HG02678 (cell line): ENCODE results near the gene INTS13.
"Not testable (repeated sequence)": the region's sequence is repeated elsewhere in the genome, so short reads cannot be mapped to it uniquely, and the experiment has no call there.

ENCODE experiments used
- ATAC-seq: cut with Tn5 transposase; IDR thresholded peaks from one replicate; pipeline ENCODE4 v1.9.1; 2021; ENCODE audit warnings: mild to moderate bottlenecking, moderate library complexity; ENCODE audit not compliant: unreplicated experiment

INTS13 gene, protein sequence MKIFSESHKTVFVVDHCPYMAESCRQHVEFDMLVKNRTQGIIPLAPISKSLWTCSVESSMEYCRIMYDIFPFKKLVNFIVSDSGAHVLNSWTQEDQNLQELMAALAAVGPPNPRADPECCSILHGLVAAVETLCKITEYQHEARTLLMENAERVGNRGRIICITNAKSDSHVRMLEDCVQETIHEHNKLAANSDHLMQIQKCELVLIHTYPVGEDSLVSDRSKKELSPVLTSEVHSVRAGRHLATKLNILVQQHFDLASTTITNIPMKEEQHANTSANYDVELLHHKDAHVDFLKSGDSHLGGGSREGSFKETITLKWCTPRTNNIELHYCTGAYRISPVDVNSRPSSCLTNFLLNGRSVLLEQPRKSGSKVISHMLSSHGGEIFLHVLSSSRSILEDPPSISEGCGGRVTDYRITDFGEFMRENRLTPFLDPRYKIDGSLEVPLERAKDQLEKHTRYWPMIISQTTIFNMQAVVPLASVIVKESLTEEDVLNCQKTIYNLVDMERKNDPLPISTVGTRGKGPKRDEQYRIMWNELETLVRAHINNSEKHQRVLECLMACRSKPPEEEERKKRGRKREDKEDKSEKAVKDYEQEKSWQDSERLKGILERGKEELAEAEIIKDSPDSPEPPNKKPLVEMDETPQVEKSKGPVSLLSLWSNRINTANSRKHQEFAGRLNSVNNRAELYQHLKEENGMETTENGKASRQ

DNA sequence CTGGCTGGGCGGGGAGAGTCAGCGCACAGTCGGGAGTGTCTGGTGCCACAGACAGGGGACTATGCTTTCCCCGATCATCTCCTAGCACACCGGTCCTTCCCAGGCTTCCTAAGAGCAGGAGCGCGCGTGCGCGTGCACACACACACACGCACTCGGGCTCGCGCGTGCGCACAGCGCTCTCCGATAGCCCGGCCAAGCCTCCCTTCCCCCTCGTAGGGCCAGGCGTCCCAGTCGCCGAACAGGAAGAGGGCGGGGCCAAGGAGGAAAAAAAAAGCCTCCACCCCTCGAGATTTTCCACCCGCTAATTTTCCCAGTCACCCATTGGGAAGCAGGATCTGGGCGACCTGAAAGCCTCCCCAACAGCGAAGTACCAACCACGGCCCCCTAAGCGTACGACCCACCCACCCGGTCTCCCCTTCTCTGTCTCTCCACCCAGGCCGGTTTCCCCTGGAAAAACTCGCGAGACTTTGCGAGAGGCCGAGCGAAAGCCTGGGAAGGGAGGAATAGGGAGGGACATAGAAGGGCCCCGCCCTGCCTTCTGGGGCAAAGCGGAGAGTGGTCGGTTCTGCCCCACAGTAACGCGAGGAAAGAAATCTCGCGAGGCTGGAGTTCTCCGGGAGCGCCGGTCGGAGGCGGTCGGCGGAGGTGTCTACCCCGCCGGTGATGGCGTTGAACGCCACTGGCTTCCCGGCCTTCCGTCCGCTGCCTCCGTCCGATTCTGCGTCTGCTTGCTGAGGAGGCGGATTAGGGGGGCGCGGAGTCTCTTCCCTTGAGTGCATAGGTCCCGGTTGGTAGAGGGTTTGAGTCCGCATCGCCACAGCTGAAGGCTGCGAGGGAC is at the start of gene INTS13, which contains the start of gene FGFR1OP2:
Gene INTS13 (minus strand): TSS at position 119 of the 838 bp plus-strand sequence. CDS start 1,178 bp downstream, outside the sequence.
Gene FGFR1OP2 (plus strand): TSS at position 608 of the 838 bp plus-strand sequence. CDS start 15,689 bp downstream, outside the sequence.
- peak; percentile 86 for ATAC-seq

DNA sequence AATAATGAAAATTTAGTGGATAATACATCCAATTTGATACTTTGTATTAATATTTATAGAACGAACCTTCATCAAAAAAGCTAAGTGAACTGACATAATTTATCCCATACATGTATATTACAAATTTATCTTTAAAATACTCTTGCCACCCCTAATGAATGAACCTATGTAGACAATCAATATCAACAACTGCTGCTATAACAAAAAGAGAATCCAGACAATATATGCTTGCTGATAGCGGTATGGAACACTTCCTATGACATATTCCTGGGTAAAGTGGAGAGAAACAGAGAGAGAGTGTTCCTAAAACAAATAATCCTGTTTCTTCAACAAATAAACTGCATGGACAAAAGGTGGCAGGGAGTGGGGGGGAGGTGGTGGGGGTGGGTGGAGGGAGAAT is 45.1 kb upstream of the INTS13 start:
- ATAC-seq = no peak

DNA sequence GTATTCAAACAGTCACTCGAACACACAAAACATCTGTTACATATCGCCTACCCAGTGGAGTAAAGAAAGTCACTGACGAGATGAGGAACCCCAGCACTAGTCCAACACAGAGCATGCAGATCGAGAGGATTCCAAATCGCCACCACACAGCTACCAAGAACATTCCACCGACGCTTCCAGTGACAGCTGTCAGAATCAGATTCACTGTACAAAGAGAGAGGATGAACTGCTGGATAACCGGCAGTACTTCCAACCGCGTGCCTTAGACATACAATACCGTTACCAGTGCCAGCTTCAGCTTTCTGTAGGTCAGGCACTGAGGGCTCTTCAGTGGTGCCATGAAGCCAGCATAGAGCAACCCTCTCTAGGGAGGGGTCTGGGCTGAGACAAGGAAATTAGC is 42.0 kb upstream of the INTS13 start:
- no peak for ATAC-seq

DNA sequence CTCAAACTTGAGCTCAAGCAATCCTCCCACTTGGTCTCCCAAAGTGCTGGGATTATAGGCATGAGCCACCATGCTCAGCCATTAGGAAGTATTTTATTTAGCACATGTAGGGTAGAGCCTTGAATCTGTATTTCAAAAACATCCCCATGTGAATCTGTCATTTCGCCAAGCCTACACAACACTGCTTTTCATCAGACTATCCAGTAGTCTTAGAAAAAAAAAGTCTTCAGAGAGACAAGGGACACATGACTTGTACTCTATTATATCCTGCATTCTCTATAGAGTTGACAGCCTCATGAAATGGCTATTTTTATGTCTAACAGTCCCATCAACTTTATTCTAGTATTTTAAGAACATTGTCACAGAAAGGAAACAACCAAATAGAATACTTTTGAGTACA is 41.0 kb upstream of the INTS13 start:
- ATAC-seq = no peak

DNA sequence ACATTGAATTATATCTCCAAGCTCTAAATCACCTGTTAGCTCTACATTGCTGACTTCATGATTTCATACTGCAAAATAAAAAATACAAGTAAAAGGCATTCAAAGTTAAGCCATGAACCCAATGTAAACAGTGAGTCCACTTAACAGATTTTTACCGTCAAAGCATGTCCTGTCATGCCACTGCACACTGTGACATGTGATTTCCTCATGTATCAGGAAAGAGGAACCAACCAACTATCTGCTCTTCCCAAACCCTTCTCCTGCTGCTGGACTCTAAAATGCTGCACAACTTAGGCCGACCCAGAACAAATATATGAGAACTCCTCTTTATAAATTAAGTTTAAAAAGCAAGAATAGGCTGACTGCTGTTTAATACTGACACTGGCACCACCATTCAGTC is 38.9 kb upstream of the INTS13 start:
- no peak for ATAC-seq

DNA sequence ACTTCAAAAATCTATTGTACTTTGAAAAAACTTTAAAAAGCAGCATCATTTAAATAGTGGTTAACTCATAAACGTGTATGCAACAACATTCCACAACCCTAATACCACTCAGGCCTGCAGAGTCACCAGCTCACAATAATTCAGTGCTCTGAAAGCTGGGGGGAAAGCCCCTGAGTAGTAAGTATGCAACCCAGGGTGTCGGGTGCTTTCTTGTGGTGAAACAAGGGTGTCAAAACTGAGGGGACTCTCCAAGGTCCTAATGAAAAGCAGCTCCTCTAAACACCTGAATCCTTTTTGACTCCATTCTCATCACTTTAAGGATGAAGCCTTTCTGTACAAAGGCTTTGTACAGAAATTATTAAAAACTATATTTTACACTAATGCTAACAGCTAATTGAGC is 34.2 kb upstream of the INTS13 start:
- ATAC-seq = peak; percentile 98

DNA sequence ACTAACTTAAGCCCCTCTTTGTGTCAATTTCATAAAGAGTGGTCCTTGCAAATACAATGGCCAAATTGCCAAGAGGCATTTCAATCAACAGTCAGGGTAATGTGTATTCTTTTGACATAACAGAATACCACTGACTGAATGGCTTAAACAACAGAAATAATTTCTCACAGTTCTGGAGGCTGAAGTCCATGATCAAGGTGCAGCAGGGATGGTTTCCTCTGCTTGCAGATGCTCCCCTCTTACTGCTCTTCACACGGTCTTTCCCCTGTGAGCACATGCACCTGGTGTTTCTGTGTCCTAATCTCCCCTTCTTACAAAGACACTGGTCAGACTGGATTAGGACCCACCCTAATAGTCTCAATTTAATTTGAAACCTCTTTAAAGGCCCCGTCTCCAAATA is 32.4 kb upstream of the INTS13 start:
- no peak for ATAC-seq

DNA sequence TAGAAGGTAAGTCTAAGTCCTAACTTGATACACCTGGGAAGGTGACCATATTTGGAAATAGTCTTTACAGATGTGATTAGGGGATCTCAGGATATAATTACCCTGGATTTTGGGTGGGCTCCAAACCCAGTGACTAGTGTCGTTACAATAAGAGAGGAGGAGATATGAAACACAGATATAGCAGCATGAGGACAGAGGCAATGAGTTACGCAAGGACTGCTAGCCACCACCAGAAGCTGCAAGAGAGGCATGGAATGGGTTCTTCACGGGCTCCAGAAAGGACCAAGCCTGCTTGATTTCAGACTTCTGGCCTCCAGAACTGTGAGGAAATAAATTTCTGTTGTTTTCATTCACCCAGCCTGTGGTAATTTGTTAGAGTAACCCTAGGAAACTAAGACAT is 29.1 kb upstream of the INTS13 start:
- no peak for ATAC-seq

DNA sequence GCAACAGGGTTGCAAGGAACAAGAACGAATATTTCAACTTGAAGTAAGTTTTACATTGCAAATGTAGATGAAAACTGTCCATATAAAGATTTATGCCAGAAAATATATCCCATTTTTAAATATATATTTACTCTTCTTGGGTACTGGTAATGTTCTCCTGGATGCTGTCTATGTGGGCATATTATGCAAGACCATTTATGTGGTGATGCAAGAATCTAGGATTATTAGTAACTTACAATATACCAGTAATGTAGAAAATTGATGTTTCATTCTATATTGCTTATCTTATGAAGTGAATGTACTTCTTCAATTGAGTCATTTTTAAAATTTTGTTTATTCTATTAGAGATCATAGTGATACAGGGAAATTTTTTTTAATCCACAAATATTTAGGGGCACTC is 25.6 kb upstream of the INTS13 start:
- no peak for ATAC-seq

DNA sequence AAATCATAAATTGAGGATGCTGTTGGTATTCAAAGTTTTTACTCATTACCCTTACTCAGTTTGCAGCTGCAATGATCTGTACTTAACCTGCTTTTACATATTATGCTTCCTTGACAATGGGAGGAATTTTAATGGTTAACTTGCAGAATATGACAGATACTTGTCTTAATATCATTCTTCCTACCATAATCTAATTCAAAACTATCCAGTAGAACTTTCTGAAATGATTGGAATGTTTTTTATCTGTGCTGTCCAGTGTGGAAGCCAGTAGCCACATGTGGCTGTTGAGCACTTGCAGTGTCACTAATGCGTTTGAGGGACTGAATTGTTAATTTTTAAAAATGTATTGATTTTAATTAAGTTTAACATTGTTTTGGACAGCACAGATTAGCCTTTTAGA is 24.0 kb upstream of the INTS13 start:
- no peak for ATAC-seq

DNA sequence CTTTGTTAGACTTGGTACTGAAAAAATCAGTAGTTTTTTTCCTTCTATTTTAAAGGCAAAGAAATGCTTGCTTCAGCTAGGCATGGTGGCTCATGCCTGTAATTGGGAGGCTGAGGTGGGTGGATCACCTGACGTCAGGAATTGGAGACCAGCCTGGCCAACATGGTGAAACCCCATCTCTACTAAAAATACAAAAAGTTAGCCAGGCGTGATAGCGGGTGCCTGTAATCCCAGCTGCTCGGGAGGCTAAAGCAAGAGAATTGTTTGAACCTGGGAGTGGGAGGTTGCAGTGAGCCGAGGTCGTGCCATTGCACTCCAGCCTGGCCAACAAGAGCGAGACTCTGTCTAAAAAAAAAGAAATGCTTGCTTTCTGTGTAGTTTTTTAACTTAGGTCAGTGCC is 23.6 kb upstream of the INTS13 start:
- ATAC-seq = not testable (repeated sequence)

DNA sequence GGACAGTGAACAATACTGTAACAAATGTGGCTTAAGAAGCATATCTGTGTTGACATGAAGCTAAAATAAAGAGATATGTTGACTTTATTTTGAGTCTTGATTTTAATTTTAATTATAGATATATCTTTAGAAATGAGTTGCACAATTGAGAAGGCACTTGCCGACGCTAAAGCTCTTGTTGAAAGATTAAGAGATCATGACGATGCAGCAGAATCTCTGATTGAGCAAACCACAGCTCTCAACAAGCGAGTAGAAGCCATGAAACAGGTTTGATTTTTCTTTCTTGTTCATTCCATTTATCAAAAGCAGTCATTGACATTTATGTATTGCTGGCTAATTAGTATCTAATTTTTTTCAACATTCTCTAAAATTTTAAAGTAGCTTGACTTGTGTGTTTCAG is 16.2 kb upstream of the INTS13 start:
- no peak for ATAC-seq

DNA sequence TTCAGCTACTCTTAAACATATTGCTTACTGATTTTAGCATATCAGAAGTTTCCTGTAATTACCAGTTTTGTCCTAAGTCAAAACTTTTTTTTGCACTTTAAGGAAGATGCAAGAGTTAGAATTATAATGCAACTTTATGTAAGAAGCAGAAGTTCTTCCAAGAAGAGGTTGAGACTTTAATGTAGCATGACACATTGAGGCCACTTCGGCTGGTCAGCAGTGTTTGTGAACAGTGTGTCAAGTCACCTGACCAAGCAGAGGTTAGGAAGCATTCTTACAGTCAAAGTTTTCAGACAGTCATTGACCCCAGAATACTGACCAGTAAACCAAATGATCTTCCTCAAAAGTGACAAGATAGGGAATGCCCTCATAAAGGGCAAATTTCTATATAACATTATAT is 15.7 kb upstream of the INTS13 start:
- no peak for ATAC-seq

DNA sequence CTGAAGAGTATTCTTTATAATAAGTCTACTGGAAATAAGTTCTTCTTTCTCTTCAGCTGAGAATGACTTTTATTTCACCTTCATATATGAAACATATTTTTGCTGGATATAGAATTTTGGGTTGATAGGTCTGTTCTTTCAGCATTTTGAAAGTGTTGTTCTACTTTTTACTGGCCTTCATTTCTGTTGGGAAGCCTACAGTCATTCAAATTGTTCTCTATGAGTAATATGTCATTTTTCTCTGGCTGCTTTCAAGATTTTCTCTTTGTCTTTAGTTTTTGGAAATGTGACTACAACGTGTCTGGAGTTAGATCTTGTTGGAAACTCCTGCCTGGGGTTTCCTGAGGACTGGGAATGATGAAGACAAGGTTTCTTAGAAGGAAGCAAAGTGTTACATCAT is 10.5 kb upstream of the INTS13 start:
- ATAC-seq = no peak

DNA sequence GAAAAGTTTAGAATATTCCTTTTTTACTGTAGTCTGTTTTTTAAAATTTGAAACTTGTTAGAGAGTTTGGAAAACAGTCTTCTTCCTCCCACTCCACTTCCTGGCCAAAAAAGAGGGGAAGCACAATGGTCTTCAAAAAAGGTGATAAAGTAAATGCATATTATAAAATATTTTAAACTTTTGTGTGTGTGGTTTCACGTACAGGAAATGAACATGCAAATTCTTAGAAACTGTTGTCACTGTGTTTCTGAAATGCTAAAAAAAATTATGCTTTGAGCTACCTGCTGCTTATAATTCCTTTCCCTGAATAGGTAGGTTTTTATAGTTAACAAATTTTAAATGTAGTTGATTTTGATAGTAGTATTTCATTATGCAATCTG is 3.4 kb upstream of the INTS13 start:
- no peak for ATAC-seq

DNA sequence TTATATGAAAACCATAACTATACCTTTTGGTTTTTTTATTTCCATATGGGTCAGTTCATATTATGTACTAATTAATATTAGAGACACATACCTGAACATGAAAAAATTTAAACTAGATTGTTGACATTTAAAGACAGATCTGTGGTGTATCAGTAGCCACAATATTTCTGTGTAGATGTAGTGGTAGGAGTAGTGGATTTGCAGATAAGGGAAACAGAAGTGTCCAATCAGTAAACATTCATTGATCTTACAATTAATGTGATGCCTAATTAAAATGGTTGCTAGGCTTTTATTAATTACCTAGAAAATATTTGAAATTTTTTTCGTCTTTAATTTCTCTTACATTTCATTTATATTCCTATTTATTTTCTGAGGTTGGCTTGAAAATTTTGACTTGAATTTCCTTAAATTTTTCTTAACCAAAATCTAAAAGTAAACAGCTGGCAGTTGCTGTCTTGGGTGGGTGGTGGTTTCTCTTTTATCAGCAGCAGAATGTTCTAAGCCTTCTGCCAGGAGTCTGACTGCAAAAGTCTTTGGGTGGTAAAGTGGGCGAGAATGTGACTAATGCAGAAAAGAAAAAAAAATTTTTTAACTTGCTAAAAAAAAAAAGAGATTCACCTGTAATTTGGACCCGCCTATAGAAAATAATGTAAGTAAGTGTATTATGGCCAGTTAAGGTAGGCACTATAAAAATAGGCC is 2.9 kb upstream of the INTS13 start:
- ATAC-seq = no peak

DNA sequence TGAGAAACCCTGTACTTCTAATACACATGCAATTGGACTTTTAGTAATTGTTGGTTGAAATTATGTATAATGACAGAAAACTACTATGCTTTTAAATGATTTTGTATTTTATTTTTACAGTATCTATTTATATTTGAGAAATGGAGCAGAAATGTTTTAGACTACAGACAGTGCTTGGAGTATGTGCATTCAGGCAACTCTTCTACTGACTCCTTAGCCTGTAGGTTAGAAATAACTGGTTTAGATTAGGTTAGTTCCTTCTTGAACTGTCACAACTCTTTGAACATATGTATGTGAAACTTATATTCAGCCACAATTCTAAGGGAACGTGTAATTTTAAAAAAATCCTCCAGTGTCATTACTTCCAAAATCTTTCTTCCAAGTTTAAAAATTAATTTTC is 2.2 kb upstream of the INTS13 start:
- ATAC-seq = no peak

DNA sequence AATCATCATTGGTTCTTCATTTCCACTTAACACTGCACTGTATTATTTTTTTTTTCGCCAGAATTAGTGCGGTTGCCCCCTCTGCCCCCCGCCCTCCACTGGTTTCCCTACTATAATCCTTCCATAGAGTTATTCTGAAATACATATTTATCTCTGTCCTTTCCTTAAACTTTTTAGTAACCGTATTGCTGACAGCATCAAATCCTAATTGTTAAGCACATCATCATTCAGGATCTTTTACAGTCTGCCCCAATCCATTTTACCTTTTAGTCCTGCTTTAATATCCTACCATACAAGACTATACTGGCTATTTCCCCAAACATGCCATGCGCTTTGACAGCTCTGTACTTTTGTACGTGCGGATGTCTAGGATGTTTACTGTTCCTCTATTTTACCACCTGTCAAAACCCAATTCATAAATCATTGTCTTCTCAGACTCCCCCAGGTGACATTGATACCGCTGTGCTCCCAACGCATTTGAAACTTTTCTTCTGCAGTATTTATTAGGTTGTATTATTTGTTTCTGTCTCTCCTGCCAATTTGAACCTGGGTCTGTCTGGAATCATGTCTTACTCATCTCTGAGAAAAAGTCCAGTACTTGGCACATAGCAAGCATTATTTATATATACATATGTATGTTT is 1.5 kb upstream of the INTS13 start:
- ATAC-seq = no peak

DNA sequence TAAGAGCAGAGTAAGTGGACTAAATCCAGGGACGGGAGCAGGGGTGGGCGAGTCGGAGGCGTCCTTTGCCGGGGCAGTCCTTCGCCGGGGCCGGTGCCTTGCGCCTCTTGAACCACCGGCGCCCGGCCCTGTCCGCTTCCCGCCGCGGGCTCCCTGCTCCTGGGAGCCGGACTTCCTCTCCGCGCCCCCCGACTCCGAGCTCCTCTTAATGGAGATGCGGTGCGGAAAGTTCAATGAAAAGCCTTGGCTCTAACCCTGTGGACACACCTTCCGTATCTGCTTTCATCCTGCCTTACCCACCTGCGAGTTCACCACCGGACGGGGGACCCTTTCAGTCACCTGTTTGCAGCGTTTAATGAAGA is 901 bp upstream of the INTS13 start:
- peak; percentile 9 for ATAC-seq

DNA sequence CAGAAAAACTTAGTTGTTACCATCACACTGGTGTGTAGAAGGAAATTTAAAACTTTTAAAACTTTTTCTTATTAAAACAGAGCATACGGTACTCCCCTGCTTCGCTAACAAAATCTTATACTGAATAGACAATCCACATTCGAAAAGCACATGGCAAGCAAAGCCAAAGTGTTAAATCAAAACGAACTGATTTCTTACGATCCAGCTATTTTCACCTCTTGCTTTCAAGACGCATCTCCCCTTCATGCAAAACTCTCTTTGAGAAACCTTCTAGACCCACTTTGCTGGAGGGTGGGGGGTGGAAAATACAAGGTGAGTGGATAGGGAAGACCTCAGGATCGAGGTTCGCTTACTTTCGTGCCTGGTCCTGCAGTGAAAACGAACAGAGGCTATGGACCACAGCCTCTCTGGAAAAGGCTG is 328 bp downstream of the INTS13 start:
- ATAC-seq = no peak
